NCI-H1436 (cell line): Measurements from ENCODE around the gene FOXK1.
A peak's percentile ranks its signal among the peaks of the same experiment; 100 is the strongest.

Source experiments
- DNase-seq: peaks from one replicate; lab custom pipeline; 2025; lab: John Stamatoyannopoulos, UW

Gene FOXK1

GRCh38 chr7:4745265-4745919 lies 63.3 kb downstream of the FOXK1 start:
- DNase-seq = no peak

- no peak for DNase-seq
Measured at GRCh38 chr7:4745971-4746919, 64.2 kb downstream of the FOXK1 start.

DNA sequence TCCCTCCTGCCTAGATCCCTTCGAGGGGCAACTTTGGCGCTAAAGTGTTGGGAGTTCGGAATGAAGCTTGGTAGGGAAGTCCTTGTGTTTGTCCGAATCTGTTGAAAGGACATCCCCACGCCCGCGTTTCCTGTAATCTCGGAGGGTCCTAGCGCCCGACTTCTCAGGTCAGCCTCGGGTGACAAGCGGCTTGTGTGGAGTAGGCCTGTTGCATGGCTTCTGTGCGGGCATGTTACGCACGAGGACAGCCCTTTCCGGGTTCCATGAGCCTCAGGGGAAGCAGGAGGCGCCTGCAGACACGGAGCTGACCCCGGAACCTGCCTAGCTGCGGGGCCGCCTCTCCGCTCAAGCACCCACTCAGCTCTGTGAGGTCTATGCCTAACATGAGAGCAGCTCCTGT lies 64.9 kb downstream of the FOXK1 start:
- DNase-seq = no peak

GRCh38 chr7:4747746-4748145 lies 65.7 kb downstream of the FOXK1 start:
- no peak for DNase-seq

GRCh38 chr7:4748231-4748681 lies 66.2 kb downstream of the FOXK1 start:
- DNase-seq = no peak

- no peak for DNase-seq
Measured at GRCh38 chr7:4749363-4749762, 67.3 kb downstream of the FOXK1 start.

DNA sequence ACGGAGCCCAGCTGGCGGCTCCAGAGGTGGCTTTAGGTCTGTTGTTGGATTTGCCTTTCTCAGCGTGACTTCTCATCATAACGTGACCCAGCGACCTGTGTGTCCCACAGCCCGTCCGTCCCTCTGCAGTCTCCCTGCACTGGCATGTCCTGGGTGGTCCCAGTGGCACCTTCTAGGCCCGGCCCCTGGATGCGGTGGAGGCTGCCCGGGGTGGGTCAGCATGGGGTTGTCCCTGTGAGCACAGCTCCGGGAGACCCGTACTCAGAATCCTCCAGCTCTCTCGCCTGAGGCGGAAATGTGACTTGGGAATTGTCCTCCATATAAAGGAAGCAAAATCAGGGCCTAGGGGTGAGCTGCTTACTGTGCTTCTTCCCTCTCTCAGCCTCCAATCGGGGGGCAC lies 67.7 kb downstream of the FOXK1 start:
- no peak for DNase-seq

DNA sequence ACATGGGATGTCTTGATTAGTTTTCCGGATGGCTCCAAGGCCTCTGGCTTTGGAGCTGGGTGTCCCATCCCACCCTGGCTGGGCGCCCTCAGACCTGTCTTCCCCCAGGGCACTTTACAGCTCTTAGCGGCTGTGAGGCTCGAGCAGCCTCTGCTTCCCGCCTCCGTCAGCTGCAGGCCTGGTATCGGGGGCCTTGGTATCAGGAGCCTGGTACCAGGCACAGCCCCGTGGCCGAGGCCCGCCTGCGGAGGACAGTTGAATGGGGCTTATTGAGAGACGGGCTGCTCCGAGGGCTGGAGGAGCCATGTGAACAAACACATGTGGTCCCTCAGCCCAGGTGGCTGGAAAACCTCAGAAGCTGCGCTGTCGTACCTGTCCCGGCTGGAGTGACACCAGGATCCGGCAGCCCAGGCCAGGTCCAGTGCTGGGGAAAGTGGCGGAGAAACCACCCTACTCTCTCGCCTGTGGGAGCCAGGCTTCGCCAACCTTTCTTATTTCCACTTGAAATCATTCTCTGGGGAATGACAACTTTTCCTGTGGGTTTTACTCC lies 69.4 kb downstream of the FOXK1 start:
- no peak for DNase-seq

GRCh38 chr7:4753598-4754432 lies 71.7 kb downstream of the FOXK1 start:
- peak; percentile 53 for DNase-seq

DNA sequence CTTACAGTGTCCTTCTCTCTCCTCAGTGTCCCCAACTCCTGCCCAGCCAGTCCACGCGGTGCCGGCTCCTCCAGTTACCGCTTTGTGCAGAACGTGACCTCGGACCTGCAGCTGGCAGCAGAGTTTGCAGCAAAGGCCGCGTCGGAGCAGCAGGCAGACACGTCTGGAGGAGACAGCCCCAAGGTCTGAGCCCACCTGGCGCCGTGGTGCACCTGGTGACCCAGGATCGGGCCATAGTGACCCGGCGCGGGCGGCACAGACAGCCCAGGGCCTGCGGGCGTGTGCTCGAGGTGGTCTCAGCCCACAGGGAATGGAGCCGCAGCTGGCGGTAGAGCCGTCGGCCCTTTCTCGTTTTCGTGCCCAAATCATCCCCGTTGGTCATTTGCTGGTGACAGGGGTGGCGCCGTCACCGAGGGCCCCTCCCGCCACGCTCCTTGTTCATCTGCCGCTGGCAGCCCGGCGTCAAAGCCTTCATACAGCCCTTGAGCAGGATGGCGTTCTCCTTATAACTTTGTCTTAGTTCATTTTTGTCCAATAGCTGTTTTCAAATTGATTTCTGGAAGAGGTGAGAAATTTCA lies 72.4 kb downstream of the FOXK1 start:
- no peak for DNase-seq

DNA sequence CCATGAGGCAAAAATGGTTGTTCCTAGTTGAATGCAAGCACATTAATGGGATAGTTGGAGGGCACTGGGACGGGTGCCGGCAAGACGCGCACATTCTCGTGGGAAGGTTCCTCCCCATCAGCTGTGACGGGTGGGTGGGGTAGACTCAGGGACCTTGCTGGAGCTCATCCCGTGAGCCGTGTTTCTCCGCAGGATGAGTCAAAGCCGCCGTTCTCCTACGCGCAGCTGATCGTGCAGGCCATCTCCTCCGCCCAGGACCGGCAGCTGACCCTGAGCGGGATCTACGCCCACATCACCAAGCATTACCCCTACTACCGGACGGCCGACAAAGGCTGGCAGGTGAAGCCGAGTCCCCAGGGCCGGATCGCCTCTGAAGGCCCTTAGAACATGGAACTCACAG lies 73.0 kb downstream of the FOXK1 start:
- no peak for DNase-seq

DNA sequence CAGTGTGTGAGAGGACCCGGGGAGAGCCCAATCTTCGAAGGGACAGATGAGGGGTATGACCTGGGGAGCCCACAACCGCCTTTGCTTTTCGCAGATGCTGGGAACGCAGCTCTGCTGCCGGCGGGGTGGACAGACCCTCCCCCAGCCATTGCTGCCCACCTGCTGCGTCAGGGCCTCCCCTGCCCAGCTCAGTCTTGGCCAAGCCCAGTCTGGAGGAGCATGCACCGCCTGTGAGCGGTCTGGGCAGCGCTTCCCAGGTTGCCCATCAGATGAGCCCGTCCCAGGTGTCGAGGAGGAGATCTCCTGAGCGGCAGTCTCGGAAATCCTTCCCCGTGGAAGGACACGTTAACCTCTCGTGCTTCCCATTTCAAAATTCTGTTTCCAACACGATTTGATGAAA lies 76.0 kb downstream of the FOXK1 start:
- DNase-seq = no peak

DNA sequence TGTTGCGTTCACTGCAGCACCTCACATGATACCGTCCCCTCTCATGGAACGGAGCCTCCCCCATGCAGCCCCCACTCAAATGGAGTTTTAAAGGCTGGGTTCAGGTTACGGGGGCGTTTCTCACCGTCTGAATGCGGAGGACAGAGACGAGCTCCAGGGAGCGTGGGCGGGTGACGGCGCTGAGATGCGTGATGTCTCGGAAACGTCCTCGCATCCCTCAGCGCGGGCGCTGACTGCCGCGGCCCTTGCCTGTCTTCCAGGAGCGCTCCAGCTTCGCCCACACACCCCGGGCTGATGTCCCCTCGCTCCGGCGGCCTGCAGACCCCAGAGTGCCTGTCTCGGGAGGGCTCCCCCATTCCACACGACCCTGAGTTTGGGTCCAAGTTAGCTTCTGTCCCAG lies 76.7 kb downstream of the FOXK1 start:
- no peak for DNase-seq

DNA sequence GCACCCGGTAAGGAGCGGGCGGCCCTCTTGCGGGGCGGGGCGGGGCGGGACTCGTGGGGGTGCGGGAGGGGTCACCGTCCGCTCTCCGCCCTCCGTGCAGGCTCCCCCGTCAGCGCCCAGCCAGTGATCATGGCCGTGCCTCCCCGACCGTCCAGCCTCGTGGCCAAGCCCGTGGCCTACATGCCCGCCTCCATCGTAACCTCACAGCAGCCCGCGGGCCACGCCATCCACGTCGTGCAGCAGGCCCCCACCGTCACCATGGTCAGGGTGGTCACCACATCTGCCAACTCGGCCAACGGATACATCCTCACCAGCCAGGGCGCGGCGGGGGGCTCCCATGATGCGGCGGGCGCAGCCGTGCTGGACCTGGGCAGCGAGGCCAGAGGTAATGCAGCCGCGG lies 77.1 kb downstream of the FOXK1 start:
- no peak for DNase-seq

GRCh38 chr7:4760952-4761351 lies 78.9 kb downstream of the FOXK1 start:
- DNase-seq = no peak

GRCh38 chr7:4762121-4763055 lies 80.3 kb downstream of the FOXK1 start:
- no peak for DNase-seq

DNA sequence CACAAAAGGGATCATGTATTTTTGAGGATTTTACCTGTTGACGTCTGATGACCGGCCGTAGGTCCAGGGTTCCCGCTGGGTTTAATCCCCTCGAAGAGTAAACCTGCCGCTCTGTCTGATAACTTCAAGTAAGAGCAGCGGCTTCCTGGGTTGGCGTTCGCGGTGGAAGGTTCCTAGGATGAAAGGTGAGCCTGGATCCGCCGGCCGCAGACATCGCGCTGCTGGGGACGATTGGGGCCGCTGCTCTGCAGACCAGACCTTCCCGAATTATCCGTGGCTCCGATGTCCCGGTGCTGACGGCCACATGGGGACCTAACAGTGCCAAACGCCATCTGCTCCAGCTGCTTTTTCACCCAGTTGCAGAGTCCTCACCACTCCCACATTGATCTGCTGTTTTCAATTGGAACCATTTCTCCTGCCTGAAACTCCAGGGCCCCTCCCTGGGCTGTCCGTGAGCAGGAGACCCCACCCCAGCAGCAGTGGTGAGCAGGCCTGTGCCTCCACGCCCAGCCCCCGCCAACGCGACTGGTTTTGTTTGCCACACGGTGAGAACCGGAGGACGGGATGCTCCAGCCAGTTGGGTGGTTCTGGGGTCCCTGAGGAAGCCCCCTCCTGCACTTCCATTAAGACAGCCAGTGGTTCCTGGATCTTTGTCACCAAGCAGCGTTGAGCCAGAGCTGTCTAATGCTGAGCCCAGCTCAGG lies 81.1 kb downstream of the FOXK1 start:
- no peak for DNase-seq

- no peak for DNase-seq
Measured at GRCh38 chr7:4763794-4764185, 81.7 kb downstream of the FOXK1 start.

DNA sequence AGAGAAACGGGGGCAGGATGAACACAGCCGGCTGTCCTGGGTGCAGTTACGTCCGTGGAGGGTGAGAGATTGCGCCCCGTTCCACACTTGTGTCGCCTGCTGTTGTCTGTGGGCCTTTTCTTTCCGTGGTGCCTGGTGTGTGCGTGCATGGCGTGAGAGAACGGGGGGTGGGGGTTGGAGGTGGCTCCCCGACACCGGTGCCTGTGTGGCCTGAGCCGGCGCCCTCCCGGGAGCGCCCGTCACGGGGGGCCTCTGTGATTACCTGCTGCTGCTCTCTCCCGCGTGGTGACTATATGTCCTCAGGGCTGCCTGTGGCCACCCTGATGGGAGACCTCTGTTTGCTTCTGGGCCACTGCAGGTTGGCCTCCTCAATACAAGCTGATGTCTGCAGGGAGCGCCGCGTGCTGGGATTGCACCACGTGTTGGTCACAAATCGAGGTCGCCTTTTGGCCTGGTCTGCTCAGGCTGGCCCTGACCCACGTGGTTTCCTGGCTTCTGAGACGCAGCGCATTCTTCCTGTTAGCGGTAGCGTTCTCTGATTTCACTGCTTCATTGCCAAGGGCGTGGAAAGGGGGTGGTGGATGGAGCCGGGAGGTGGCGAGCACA lies 82.4 kb downstream of the FOXK1 start:
- DNase-seq = no peak
